ENCODE measurements around the gene PBOV1. TPM values are rescaled to one million over a fixed set of nuclear protein-coding genes. Genes with fewer than 3 reads are reported as not detected.
A peak's percentile ranks its signal among the peaks of the same experiment; 100 is the strongest.

The PBOV1 gene
- total RNA-seq, 2 donors from 2014 or later = not detected

- Histone ChIP-seq H3K27me3 (replicated peaks; ENCODE audit: insufficient read depth) (no peaks in the 10 kb centered on the region), H3K4me1 (replicated peaks) (peaks cover 16% of the 10 kb centered on the region), H3K4me3 (no peak overlapping the region), H3K9me3 (no peaks in the 10 kb centered on the region), H3K27ac (peak overlapping the region; percentile 67 to 83), H3K36me3 (no peaks in the 10 kb centered on the region)
- intact Hi-C loops (cut with DNase I) = no loop called here
- no peak for DNase-seq (ENCODE audit: low spot score)
- TF ChIP-seq POLR2A (IDR thresholded peaks at IDR 0.05) (no peak), POLR2AphosphoS5 (IDR thresholded peaks at IDR 0.05) (no peak), CTCF (IDR thresholded peaks at IDR 0.05) (no peak)
- WGBS = 83% methylated on average over 11 of the region's 11 CpGs
Observed at GRCh38 chr6:138229663-138230179, 11.4 kb upstream of the PBOV1 start.

- TF ChIP-seq CTCF (IDR thresholded peaks at IDR 0.05) (no peak), POLR2AphosphoS5 (IDR thresholded peaks at IDR 0.05) (no peak), POLR2A (IDR thresholded peaks at IDR 0.05) (no peak)
- no peaks in the 10 kb centered on the region for H3K36me3 ChIP-seq
- no peak overlapping the region for H3K4me3 ChIP-seq
- peak overlapping the region; percentile 67 to 83 for H3K27ac ChIP-seq
- 53% methylated on average over 4 of the region's 4 CpGs for WGBS
- no peaks in the 10 kb centered on the region for H3K9me3 ChIP-seq
- peaks cover 16% of the 10 kb centered on the region for H3K4me1 ChIP-seq (replicated peaks)
- H3K27me3 ChIP-seq (replicated peaks; ENCODE audit: insufficient read depth) = no peaks in the 10 kb centered on the region
- DNase-seq (ENCODE audit: low spot score) = no peak
- intact Hi-C loops (cut with DNase I) = no loop called here
Observed at GRCh38 chr6:138229072-138229471, 10.8 kb upstream of the PBOV1 start.

GRCh38 chr6:138227316-138227781, 9.1 kb upstream of the PBOV1 start:
- Histone ChIP-seq H3K27ac (peak overlapping the region; percentile 65 to 83), H3K4me3 (no peak overlapping the region), H3K27me3 (replicated peaks; ENCODE audit: insufficient read depth) (no peaks in the 10 kb centered on the region), H3K4me1 (replicated peaks) (peaks cover 16% of the 10 kb centered on the region), H3K36me3 (no peaks in the 10 kb centered on the region), H3K9me3 (no peaks in the 10 kb centered on the region)
- intact Hi-C loops (cut with DNase I) = no loop called here
- no peak for TF ChIP-seq POLR2A (IDR thresholded peaks at IDR 0.05)
- peak; percentile 78 for TF ChIP-seq POLR2AphosphoS5 (IDR thresholded peaks at IDR 0.05)
- peak in 1 of 4 experiments; percentile 37 for TF ChIP-seq CTCF (IDR thresholded peaks at IDR 0.05)
- peak; percentile 48 for DNase-seq (ENCODE audit: low spot score)
- WGBS = 56% methylated on average over 8 of the region's 8 CpGs

GRCh38 chr6:138226700-138227315, 8.5 kb upstream of the PBOV1 start:
- Histone ChIP-seq H3K9me3 (no peaks in the 10 kb centered on the region), H3K36me3 (no peaks in the 10 kb centered on the region), H3K27ac (peak overlapping the region; percentile 24 to 83), H3K4me1 (replicated peaks) (peaks cover 16% of the 10 kb centered on the region), H3K4me3 (no peak overlapping the region), H3K27me3 (replicated peaks; ENCODE audit: insufficient read depth) (no peaks in the 10 kb centered on the region)
- no peak for DNase-seq (ENCODE audit: low spot score)
- intact Hi-C loops (cut with DNase I) = no loop called here
- TF ChIP-seq CTCF (IDR thresholded peaks at IDR 0.05) (no peak), POLR2A (IDR thresholded peaks at IDR 0.05) (no peak), POLR2AphosphoS5 (IDR thresholded peaks at IDR 0.05) (no peak)
- 75% methylated on average over 4 of the region's 4 CpGs for WGBS

- intact Hi-C loops (cut with DNase I) = no loop called here
- 62% methylated on average over 4 of the region's 4 CpGs for WGBS
- Histone ChIP-seq H3K4me3 (no peak overlapping the region), H3K27me3 (replicated peaks; ENCODE audit: insufficient read depth) (no peaks in the 10 kb centered on the region), H3K4me1 (replicated peaks) (peaks cover 13% of the 10 kb centered on the region), H3K27ac (peak overlapping the region; percentile 24 to 83), H3K36me3 (no peaks in the 10 kb centered on the region), H3K9me3 (no peaks in the 10 kb centered on the region)
- no peak for DNase-seq (ENCODE audit: low spot score)
- TF ChIP-seq CTCF (IDR thresholded peaks at IDR 0.05) = no peak
Observed at GRCh38 chr6:138225953-138226352, 7.7 kb upstream of the PBOV1 start.

Data from prostate gland (tissue), 2 donors.